Activated T-cell treated with anti-CD3 and anti-CD28 coated beads, Interleukin-2, amount 50 U/mL, for 48 hours (primary cell): ENCODE data around the gene LRRC4C.

Experiments used
- DNase-seq, 2 experiments: peaks; one replicate each; pipeline ENCODE4 v3.0.0-alpha.2; 2020

LRRC4C gene

DNA sequence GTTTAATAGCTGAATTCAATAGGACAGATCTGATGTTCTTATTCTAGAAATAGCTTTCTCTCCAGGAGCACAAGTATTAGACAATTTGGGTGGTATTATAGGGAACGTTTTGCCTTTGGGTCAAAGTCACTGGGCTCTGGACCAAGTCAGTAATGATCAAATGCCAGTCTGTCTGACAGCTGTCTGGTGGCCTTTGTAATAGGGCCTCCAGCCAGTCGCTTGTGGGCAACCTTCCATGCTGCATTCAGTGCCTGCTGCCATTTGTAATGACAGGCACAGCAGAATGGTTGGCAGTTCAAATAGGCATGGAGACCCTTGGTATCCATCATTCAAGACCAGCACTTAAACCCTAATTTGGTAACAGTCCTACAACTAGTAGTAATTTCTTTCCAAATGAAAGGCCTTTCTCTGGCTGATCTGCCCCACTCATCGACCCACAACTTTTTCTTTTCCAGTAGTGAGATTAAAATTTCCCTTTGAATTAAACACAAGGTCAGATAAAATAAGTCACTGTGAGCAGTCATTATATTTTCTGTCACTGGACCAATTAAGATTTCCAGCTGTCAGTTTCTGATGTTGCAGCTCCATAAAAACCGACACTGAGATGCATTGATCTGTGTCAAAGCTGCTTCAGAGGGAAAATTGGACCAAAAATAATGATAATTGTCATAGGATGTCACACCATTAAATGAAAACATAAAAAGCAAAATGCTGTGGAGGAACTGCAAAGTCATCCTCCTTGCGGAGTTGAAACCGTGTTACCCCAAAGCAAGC, 1038.1 kb downstream of the LRRC4C start:
- DNase-seq: no peak

DNA sequence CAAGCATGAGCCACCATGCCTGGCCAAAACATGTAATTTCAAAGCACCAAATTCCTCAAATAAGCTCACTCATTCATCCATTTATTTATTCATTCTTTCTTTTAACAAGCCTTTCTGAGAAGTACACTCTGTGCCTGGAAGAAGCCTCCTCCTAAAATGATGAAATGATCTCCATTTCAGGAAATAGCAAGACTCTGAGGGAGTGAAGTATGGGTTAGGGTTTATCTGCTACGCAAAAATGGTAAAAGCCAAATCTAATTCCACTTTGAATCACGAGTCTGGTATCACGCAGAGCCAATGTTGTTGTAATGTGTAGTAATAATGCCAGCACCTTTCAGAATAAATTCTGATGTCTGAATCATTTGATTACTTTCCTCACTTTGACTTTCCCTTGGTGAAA, 1041.8 kb downstream of the LRRC4C start:
- no peak for DNase-seq

DNA sequence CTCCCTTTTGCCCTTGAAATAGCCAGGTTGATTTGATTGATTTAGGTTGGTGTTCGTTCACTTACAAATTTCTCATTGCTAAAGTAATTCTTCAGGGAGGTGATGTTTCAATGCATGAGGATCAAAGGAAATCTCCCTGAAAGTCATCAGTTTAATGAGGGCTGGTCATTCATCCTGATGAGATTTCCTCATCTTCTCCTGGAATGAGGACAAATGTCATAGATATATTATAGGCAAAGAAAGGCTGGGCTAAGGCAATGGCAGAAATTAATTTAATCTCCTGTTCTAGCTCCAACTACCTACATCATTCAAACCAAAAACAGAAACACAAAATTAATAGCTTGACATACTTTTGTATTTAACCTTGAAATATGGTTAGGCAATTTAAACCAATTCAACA, 1052.1 kb downstream of the LRRC4C start:
- DNase-seq: no peak

DNA sequence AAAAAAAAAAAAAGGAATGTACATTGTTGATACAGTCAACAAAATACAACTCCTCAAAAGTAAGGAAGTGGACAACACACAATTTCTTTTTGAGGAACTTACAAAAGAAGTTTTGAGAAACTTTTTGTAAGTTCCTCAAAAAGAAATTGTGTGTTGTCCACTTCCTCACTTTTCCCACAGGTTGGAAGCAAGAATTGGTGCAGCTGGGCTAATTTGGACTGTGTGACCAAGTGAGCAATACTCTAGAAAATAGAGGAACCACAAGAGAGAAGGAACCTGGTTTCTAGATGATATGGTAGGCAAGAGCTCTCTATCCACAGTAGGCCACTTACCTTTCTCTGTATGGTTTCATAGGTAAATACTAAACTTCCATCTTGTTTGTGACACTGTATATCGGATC, 1053.8 kb downstream of the LRRC4C start:
- DNase-seq: no peak

DNA sequence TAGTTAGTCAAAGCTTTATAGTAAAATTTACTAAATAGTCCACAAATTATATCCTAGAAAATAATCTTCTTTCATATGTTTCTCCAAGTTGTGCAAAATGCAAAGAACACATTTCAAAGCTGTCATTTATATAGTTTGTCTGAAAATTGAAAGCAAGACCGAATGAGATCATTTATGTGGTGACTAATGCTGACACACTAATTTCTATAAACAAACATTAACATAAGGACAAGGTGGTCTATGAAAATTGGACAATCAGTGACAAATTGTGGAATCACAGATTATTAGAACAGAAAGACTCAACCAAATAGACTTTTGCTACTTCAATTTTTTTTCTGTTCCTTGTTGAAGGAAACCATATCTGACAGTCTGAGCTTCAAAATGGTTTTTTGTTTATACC, 1056.1 kb downstream of the LRRC4C start:
- DNase-seq: no peak

DNA sequence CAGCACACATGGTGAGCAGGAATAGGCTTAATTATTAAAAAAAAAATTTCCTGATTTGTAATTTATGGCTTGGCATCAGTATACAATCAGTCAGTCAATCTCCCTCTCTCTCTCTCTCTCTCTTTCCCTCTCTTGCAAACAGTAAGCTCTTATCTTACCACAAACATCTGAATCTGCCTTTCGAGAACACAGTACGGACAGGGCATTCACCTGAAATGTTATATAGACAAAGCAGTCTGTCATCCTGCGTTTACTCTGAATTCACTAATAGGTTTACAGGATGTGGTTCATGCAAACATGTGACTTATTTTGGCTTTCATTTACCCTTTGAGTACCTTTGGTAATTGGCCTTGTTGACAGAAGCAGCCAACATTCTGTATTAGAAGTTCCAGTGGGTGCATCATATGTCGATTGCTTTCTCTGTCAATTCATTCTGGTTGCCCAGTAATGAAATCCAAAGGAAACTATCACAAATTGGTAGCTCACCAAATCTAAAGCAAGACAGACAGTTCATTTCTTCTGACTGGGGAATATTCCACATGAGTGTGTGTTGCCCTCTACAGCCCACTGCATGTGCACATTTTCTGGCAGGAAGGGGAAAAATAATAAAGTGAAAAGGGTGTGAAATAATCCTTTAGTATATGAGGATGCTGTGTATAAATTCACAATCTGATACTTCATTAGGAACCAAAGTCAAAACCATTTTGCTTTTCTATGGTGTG, 1058.2 kb downstream of the LRRC4C start:
- DNase-seq: no peak

DNA sequence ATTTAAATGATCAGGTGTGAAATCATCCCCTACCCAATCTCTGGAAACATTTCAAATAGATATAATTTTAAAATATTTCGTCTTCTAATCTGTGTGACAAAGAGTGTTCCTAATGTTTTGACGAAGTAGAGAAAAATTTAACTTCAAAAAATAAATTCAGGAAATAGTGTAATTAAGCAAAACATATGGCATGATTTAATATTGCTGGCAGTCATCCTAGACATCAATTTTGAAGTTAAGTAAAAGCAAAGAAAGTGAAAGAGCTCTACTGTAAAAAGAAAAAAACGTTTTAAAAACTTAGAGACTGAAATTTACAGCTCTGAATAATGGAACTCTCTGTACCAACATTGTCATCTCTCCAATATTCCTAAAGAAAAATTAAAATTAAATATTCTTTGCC, 1062.3 kb downstream of the LRRC4C start:
- DNase-seq: no peak

DNA sequence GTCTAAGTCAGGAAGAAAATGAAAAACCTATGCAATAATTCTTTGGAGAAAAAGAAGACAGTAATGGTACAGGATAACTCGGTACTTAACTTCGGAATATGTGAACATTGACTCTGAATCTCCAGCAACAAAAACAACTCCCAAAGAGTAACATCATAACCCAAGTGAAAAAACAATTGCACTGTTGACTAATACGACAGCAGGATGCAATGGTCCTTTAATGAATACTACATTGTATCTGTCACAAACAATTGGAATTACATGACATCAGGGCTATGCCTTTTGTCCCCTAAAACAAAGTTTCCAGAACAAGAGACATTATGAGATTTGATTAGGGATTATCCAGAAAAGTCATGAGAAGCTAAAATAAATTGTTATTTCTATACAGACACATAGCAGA, 1065.9 kb downstream of the LRRC4C start:
- DNase-seq: no peak

DNA sequence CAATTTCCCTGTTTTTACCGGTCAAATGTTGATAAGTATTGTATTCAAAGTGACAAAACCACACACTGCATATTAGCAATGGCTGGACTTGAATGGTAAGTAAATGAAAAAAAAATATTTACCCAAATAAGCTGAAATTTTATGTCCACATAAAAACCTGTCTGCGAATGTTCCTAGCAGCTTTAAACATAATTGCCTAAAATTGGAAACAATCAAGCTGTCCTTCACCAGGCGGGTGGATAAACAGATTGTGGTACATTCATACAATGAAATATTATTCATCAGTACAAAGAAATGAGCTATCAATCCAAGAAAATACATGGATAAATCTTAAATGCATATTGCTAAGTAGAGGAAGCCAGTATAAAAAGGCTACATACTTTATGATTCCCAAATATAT, 1067.8 kb downstream of the LRRC4C start:
- DNase-seq: no peak

DNA sequence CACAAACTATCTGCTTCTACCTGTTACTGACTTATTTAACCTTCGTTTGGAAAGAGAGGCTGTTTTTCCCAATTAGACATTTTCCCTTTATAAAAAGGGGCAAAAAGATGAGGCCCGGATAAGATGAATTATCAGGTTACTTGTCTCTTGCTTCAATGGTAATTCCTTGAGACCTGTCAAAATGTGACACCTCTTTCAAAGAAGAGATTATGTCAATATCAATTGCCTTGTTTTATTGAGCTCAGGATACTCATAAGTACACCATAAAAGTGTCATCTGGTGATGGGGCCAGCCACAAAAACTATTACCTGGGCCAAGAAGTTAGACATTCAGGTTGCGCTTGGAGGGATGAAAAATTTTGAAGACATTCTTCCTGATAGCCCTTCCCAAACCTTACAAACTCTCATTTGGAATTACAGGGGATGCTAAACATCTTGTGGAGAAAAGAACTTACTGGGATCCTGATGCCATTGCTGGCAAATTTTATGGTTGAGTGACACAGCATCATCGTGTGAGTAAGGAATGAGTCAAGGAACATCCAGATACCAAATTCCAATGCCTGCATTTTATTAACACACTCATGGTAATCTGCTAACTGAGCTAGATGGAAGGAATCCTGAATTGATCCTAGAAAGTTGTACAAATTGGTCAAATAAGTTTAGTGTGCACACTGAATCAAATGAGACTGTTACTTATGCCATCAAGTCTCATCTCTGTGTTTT, 1071.2 kb downstream of the LRRC4C start:
- no peak for DNase-seq

DNA sequence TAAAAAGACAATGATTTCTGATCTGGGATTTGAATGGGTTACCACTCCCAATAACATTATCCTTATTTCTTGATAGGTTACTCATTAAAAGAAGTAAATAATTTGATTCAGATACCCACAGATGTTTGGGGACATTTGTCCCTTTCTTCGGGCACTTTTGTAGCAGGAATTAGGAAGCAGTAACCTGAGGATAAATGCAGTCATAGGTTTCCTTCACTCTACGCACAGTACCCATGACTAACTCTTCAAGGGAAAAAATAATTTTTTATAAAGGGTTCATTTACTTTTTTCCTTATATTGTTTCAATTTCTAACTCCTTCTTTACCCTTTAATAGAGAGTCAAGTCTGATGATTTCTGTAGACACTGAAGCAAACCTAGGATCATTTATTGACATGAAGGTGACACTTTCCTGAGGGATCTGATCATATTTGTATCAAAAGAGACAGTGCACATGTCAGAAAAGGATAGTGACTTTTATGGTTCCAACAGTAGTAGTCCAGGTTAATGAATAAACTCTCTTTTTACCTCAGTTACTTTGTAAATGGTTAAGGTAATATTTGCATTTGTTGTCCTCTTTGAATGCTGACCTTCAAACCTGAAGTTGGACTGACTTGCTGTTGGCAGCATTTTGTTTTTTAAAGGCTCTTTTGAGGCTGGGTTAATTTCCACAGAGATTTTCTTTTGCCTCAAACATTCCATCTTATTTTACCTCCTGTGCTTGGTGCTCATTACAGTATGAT, 1072.0 kb downstream of the LRRC4C start:
- no peak for DNase-seq

DNA sequence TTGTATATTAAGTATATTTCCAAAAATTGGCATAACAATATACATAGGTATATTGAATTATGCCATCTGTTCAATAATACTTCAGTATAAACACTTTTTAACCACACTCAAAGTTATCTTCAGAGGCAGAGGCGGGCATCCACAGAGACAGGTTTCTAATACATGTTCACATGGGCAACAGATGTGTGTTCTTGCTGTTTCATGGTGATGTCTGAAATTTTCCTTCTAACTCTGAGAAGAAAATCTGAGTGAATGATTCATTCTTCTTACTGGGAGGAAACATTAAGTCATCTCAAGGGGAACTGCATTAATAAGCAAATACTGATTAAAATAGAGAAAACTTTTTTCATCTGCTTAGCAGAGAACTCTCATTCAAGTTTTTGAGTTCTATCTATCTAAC, 1074.5 kb downstream of the LRRC4C start:
- DNase-seq: no peak

DNA sequence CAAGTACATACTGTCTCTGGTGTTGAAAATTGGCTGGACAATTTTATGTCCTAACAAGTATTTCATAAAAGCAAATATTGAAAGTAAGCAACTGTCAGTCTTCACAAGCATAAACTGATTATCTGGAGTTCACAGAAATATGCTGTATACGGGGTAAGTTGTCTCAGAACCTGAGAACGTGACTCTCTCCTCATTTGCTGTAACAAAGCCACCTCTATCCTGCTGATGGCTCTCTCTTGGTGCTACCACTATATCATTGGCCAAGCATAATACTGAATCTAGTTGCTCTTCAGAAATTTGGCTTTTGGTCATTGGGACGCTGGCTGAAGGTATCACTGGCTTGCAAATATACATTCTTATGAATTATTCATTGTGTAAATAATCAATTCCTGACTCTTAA, 1078.0 kb downstream of the LRRC4C start:
- DNase-seq: no peak

DNA sequence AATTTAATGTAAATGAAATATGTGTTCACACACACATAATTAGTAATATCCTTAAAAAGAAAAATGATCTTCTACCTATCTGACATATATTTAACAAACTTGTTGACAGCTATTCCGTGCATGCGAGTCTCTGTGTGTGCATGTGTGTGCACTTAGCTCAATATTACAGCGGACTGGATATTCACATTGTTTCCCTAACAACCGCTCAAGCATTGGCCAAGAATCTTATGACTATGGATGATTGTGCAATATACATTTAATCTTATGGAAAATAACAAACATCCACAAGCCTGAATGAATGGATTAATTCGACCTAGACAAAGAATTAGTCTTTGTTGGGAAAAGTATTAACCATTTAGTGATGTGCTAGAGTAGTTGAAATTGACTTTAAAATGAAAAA, 1078.6 kb downstream of the LRRC4C start:
- DNase-seq: no peak

DNA sequence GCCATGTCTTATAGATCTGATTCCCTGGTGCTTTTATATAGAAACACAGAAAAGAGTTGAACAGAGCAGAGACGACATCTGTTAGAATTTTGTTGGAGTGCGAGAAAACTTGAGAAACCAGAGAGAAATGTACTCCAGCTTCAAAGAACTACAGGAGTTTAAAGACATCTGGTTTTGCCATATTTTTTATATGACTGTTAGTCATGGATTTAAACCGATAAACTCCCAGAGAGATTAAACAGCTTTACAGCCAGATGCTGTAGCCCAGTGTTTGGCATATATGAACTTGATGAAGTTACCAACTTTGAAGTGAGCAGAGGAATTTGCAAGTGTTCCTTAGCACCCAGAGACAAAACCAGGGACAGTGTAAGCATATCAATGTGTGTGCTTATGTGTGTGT, 1083.1 kb downstream of the LRRC4C start:
- no peak for DNase-seq

DNA sequence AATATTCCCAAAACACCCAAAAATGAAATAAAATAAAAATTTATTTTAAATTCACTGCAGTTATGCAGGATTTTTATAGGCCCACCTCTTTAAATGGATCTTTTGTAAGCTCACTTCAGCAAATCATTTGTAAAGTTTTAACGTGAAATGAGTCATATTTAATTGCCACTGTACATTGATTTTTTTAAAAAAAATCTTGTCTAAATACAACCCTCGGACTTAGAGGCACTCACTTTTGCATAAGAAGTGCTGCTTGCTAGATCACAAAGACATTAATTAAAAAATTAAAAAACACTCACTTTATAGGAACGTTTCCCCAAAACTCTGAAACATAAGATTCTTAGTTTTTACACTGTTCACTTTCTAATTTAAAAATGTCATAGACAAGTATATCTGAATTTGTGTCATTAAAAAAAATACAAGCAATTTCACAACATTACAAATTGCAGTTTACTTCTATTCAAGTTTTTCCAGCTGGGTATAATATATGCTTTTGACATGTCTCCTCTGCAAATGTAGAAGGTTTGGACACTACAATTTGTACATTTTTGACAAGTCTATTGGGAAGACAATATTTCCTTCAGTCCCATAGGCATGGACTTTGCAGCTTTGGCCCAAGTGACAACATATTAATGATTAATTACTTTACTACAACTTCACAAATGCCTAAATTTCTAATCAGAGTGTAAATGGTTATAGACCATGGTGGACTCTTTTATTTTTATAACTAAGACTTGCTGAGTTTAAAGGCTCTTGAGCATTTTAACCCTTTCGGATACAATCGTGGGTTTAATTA, 1088.4 kb downstream of the LRRC4C start:
- no peak for DNase-seq

DNA sequence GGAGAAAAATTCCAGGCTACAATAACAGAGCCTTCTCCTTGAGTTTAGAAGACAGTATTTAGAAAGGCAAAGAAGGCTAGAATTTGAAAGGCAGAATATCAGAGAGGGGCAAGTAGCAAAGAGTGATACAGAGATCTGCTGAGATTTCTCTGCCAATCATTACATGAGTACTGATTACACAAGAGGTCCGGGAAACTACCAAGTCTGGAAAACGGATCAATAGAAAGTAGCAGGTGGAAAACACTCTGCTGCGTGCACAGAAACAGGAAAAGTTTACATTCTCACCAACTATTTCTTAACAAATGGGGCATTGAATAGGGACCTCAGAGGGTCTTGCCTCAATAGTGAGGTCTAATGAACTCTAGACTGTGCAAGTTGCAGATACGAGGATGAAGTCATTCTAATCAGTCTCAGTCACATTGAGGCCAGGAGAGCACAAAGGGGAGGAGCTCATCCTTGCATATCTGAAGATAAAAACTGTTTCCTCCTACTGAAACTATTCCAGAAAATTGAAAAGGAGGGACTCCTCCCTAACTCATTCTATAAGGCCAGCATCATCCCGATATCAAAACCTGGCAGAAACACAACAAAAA, 1099.2 kb downstream of the LRRC4C start:
- no peak for DNase-seq

DNA sequence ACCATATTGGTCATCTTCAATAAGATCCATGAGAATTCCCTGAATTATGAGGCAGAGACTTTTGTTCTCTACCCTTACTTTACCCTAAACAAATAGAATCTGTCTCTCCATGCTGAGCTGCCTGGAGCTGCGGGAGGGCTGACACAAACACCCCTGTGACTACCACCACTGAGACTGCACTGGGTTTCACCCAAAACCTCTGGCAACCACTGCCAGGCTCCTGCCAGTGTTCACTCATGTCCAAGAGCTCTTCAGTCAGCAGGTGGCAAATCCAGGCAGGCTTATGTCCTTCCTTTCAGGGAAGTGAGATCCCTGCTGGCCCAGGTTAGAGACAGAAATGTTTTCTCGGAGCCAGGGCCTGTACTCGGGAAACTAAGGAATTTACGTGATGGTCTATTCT, 1105.3 kb downstream of the LRRC4C start:
- DNase-seq: no peak

DNA sequence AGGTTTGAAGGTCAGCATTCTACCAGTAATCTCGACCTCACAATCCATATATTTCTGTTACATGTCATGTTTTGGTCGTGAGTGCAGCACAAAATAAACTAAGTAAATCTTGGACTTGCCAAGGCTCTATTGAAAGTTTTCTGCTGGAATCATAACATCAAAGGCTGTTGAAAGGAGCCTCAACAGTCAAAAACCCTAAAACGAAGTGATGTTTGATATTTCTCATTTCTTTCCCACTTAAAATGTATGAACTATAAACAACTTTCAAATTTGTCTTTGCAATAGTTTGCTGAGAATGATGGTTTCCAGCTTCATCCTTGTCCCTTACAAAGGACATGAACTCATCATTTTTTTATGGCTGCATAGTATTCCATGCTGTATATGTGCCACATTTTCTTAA, 1118.5 kb downstream of the LRRC4C start:
- no peak for DNase-seq

DNA sequence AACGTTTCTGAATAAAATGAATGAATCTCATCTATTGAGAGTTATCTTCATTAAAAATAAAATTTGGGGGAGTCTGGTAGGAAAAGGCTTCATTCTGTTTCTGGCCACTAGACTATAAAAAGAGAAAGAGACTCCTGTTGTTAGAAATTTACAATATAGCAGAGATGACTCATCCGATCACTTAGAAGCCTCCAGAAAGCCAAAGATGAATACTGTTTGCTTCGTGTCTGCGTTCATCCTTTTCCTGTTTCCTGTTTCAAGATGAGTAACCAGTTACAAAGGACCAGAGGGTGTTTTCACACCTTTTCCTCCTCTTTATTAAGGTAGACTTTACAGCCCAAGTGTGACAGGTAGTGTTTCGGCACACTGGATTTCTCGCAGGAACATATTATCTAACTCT, 1120.7 kb downstream of the LRRC4C start:
- no peak for DNase-seq

DNA sequence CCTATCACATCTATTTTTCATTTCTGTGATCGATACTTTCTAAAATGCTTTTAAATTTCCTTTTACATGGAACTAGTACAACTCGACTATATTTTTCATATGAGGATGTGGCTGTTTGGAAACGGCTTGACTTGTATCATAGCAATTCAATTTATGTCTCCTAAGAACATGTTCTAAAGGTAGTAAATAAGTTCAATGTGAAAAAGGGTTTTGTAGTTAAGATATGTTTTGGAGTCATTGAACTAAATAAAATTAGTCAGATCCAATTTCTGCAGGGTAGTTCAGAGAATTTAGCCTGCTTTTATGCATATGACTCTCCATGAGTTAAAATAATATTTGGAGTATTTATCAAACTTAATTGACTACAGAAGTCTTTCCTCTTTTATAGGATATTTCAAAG, 1121.4 kb downstream of the LRRC4C start:
- DNase-seq: no peak

DNA sequence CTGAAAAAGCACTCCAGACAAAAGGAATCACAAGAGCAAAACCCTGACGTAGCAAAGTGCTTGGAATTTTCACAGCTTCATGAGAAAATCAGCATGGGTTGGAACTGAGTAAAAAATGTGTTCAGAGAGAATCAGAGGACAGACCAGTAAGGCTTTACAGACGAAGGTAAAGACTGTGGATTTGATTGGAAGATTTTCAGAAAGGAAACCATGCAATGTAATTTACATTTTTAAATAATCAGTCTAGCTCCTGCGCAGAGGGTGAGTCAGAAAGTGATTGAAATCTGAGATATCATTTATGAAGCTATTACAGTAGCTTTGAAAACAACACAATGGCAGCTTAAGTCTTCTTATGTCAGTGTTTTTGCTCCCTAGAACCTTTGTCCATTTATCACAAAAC, 1122.3 kb downstream of the LRRC4C start:
- no peak for DNase-seq
